HG03025 (cell line): ENCODE measurements around the gene RXRA.

Source experiments
- ATAC-seq: cut with Tn5 transposase; IDR thresholded peaks from one replicate; pipeline ENCODE4 v1.9.1; 2021; ENCODE audit warnings: mild to moderate bottlenecking, moderate library complexity; ENCODE audit not compliant: unreplicated experiment, low FRiP score

The RXRA gene

DNA sequence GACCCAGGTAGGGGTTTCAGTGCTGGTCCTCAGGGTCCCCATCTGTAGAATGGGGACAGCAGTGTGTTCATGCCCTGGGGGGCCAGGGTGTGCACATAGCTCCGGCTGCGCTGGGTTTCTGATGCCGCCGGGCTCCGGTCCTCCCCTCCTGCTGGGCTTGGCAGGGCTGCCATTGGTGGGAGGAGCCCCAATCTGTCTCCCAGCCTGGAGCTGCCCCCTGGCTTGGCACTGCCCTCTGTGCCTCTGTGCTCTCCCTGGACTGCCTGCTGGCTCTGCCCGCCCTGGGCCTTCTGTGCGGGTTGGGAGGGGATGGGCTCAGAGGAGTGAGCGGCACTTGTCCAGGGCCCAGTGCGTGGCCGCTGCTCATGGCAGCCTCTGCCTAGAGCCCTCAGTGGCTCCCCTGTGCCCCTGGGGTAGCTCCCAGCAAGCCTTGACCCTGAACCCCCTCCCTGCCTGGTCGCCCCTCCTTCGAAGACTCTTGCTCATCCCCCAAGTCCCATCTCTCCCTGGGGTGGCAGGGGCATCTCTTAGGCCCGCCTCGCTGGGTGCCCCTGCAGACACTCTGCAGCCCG is 35.7 kb downstream of the RXRA start:
- ATAC-seq: no peak

DNA sequence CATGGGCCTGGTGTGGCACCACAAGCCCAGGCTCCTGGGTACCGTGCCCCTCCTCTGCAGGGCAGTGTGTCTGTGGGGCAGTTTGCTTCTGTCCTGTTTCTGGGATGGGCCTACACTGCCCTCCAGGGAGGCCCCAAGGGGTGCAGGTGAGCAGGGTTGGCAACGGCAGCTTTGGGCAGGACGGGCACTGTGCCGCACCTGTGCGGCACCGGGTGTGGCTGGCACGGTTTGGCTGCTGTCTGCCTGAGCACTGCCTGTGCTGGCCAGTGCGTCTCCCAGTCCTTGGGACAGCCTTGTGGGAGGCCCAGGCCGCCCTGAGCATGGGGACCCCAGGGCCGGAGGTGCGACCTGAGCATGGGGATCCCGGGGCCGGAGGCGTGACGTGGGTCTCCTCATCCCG is 37.2 kb downstream of the RXRA start:
- no peak for ATAC-seq

DNA sequence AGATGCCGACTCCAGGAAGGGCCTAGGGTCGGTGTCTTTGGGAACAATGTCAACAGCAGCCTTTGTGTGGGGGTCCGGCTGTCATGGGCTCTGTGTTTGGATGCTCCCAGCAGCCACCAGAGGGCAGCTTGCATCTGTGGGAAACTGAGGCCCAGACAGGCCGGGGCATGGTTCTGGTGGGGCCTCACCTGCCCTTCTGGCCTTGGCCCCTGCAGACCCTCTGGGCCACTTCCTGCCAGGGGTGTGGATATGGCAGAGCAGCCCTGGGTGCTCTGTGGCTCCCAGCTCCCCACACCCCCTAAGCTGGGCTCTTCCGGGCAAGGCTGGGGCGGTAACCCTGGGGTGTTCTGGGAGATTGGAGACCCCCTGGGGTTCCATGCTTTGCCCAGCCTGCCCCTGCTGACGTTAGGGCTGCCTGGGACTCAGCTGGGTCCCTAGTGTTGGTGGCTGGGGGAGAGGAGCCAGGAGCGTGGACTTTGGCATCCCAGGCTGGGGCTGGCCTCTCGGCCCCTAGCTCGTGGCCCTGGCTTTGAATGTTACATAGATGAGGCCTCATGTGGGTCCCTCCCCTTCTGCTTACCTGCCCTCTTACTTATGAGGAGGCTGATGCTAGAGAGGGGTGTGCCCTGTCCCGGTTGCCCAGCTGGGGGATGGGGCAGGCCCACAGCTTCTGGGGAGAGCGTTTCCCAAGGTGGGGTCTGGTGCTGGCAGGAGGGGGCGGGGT is 38.3 kb downstream of the RXRA start:
- ATAC-seq: no peak

DNA sequence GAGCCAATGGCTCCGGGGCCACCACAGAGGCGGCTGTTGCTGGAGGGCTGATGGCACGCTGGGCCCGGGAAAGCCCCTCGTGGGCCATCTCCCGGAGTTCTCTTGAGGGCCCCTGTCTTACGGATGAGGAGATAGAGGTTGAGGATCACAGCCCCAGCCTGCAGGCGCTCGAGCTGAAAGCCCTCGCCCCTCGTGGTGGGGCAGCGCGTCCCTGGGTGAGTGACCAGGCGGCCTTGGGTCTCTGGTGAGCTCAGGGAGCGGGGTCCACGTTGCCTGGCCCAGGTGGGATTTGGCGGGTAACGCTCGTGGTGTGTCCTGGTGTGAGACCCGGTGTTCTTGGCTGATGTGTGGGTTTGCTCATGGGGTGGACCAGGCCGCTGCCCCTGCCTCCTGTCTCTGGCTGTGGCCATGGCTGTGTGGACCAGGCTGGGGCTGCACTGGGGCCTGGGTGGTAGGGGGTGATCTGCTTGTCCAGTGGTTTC is 38.9 kb downstream of the RXRA start:
- ATAC-seq: no peak

DNA sequence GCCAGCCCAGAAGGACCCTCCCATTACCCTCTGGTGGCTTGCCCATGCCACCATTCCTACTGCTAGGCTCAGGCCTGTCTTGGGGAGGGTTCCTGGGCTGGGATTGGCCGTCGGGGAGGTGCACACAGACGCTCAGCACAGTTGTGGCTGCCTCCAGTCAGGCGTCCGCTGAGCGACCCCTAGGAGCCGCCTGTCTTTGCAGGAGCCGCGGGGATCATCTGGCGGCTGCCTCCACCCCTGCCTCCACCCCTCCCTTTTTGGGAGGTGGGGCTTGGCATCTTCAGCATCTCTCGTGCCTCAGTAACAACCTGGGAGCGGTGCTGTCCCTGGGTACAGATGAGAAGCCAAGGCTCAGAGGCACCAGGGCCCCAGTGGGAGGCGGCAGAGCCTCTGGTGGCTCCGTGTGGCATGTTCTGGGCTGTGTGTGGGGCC is 39.6 kb downstream of the RXRA start:
- ATAC-seq: no peak

DNA sequence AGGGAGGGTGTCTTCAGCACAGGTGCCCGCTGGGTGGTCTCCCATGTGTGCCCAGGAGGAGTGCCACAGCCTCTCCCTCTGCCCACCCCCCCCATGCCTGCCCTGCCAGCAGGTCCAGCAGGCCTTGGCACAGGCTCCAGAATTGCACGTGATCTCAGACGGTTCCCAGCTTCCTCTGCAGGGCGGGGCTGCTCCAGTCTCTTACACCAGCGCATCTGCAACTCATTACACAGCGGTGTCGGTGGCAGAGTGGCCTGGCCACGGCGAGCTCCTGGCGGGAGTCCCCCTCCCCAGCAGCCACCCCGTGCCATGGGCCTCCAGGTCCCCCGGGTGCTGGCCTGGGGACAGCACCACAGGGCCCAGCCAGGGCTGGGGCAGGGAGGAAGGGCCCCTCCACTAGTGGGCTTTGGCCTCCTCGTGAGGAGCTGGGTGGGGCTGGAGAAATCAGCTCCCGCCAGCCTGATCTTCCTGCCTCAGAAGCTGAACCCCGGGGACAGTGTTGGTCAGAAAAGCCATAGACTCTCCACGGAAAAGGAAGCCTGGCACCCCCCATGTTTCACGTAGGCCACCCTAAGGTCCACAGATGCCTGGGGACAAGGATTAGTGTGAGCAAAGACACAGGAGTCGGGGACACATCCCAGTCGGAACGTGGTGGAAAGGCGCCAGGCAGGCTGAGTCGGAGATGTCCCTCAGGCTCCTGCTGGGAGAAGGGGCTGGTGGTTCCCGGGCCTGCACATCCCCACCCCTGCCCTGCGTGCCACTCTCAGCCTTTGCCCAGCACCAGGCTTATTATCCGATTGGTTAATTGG is 40.2 kb downstream of the RXRA start:
- ATAC-seq: no peak

DNA sequence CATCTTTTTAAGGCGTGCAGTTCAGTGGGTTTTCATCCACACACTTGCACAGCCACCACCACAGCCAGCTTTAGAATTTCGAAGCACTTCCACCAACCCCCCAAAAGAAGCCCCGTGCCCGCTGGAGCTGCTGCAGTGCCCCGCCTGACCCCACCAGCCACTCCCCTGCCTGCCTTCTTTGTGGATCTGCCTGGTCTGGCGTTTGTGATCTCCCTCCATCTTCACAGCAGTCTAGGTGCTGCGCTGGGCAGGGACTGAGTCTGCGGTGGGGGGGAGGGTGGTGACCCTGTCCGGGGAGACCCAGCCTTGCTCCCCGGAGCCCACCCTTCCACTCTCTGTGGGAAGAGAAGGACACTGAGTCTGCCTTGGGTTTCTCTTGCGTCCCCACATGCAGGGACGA is 40.8 kb downstream of the RXRA start:
- no peak for ATAC-seq

DNA sequence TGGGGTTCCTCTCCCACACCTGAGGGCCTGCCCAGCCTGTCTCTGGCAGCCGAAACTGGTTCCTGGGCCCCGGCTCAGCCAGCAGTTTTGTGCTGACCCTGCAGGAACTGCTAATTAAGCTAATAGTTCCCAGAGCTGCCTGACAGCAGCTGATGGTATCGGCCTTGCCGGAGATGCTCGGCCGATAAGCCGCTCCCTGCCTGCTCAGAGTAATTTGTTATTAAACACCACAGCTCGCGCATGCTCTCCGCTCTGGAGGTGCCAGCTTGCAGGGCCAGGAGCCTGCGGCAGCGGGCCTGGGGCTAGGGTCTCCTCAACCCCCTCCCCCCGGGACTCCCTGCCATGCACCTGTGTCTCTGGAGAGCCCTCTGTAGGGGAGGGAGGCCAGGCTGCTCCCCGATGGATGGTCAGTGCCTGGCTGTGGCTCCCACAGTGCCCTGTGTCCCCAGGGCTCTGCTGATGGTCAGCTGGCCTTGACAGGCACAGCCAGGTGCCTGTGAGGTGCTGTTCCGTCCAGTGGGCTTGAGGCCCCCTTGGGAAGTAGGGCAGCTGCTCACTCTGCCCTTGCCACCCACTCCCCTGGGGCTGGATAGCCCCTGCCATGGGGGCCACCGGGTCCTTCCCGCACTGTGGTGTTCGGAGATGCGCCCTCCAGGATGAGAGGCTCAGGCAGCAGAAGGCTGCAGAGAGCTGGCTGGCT is 41.7 kb downstream of the RXRA start:
- ATAC-seq: no peak

DNA sequence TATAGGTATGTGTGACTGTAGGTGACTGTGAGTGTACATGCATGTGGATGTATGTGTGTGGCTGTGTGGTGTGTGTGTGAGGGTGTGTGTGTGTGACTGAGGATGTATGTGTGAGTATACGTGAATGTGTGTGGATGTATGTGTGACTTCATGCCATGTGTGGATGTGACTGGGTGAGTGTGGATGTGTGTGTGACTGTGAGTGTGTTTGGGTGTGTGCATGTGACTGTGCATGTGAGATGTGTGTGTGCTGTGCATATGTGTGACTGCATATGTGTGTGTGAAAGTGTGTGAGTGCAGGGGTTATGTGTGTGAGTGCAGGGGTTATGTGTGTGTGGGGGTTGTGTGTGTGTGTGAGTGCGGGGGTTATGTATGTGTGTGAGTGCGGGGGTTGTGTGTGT is 42.3 kb downstream of the RXRA start:
- ATAC-seq: no peak

DNA sequence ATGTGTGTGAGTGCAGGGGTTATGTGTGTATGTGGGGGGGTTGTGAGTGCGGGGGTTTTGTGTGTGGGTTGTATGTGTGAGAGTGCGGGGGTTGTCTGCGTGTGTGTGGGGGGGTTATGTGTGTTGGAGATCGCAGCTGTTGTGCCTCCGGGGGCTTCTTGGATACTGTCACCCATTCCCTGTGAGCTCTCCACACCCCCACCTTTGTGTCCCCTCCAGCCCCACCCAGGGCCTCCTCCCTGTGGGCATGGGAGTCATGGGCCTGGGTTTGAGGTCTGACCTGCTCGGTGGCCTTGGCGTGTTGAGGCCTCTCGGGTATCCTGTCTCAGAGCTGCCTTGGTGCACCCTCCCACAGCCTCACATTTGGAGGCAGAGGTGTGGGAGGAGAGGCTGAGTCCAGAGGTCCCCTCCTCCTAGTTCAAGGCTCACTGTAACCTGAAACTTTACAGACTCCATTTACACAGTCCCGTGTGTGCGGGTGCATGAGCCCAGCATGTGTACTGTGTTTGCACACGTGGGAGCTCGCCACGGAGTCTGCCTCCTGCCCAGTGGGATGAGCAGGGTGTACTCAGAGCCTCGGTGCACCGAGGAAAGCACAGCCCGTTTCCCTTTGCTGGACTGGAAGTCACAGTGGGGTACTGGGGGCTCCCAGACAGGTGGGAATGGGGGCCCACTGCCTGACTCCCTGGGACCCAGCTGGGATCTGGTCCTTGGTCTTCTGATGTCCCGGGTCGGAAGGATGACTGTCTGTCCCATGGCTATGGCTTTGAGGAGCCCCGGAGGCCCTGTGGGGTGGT is 43.4 kb downstream of the RXRA start:
- ATAC-seq: no peak

DNA sequence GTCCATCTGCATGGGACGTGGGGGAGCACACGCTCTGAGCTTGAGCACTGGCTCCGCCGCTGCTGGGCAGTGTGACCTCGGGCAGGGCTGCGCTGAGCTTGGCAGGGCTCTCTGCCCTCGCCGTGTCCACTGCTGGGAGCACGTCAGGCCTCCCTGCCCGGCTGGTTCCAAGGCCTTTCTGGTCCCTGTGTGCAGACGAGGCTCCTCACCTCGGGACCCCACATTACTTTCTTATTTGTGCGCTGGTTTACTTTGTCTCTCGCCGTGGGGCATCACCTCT is 43.9 kb downstream of the RXRA start:
- no peak for ATAC-seq

DNA sequence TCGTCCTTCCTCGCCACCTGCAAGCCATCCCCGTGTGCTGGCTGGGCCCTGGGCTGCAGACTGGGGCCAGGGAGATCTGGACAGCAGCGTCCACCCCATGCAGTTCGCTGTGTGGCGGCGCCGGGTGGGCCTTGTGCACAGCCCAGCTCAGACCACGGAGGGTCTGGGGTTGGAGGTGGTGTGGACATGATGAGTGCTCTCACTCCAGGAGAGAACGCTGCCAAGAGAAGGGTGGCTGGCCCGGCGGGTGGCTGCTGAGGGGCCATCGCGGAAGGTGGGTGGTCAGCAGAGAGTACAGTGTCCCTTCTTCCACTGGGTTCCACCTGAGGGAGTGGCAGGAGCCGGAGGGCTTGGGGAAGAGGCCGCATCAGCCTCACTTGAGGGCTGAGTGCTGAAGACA is 44.4 kb downstream of the RXRA start:
- ATAC-seq: no peak

DNA sequence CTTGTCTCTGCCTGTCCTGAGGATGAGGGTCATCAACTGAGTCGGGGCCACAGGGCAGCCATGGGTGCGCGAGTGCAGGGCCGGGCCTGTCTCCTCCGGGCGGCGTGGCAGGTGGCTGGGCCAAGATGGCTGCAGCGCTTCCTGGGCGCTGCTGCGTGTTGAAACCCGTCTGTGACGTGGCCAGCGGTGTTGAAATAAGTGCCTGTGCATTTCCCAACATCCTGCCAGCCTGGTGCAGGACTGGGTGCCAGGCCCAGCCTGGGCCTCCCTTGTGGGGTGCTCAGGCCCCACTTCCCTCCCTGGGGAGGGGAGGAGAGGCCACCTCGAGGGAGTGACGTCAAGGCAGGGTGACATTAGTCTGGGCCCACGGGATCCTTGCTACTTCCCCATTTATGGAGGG is 45.5 kb downstream of the RXRA start:
- no peak for ATAC-seq

DNA sequence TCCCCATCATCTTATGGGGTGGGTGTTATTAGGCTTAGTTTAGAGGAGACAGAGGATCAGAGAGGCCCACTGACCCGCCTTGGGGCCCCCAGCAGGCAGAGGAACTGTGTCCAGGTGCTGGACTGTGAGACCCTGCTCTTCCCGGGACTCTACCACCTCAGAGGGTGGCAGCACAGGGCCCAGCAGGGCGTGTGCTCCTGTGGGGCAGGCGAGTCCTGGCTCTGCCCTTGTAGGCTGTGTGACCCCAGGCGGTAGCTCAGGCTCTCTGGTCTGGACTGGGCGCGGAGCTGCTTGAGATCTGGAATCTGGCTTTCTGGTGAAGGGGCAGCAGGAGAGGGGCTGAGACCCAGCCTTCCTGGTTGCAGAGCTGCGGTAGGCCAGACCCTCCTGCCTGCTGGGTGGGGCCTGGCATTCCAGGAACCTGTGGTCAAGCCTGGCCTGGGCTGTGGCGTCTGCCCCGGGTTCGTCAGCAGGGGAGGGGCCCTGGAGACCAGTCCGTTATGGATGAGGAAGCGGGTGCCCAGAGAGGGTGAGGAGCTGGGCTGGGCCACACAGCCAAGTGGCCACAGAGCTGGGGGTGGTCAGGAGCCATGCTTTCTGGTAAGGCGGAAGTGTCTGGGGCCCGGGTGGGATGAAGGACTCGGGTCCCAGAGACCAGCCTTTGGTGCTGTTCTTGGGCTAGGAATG is 46.5 kb downstream of the RXRA start:
- ATAC-seq: no peak

DNA sequence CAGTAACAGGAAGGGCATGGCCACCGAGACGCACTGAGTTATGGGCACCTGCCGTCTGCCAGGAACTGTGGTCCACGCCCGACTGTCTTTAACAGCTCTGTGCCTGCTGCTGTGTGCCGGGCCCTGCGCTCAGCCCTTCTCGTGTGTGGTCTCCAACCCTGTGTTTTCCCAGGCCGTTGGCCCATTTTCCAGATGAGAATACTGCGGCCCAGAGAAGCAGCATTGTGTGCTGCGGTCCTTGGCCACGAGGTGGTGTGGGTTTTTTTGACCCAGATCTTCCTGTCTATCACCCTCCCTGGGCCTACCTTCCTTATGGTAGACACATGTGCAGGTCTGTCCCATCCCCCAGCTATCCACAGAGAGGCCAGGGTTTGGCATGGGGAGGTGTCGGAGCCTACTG is 47.0 kb downstream of the RXRA start:
- ATAC-seq: no peak

DNA sequence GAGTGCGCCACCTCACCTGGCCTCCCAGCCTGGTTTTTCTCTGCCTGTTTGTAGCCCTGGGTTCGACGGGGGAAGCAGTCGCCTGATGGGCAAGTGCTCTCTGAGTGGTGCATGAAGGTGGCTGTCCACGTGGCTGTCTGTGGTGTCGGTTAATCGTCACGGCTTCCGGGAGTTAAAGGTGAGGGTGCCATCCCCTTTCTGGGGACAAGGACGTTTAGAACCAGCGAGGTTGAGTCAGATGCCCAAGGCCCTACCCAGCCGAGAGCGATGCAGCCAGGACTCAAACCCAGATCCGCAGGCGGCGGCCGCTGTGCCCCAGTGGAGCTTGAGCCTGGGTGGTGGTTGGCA is 47.7 kb downstream of the RXRA start:
- no peak for ATAC-seq

DNA sequence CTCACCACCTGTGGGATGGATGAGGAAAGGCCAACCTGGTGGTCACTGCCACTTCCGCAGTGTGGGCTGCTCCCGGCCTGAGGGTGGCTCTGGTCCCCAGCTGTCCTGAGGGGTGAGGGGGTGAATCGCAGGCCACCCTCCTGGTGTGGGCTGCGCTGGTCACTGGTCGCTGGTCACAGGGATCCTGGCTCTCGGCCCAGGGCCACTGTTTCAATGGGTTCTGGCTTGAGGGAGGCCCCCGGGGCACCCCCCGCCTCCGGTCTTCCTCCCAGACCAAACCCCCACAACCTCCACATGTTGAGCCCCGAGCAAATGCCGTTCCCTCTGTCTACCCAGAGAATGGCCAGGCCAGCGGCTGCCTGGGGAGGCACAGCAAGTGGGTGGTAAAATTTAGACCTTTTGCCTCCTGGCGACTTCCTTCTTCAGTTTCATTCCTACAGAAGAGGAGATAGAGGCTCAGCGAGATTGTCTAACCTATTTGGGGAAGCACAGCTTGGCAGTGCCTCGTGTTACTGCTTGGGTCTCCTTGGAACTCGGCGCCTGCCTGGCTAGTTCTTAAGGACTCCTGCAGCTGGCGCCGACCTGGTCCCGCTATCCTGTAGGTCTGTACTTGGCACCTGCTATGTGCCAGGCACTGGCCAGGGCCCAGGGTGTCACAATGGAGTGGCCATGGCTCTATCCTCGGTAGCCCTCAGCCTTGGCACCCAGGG is 48.2 kb downstream of the RXRA start:
- ATAC-seq: no peak

DNA sequence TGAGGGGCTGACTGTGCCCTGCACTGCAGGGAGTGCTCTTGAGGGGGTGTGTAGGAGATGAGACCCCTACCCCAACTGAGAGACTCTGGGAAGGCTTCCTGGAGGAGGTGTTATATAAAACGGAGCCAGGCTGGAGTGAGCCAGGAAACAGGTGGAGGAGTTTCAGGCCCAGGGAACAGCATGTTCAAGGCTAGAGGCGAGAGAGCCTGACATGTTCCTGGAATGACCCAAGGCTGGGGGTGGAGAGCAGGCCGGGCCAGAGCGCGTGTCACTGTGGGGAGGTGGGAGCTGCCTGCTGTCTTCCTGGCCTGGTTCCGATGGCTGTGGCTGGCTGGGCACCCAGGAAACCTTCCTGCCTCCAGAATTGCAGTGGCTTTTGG is 48.7 kb downstream of the RXRA start:
- ATAC-seq: no peak
